Limb (tissue), 2 donors: ENCODE measurements around the gene CORO2A.
"Not testable (repeated sequence)": the region's sequence is repeated elsewhere in the genome, so short reads cannot be mapped to it uniquely, and the experiment has no call there.

ENCODE experiments used
- DNase-seq, 2 donors: peaks; one replicate each; pipeline ENCODE4 v3.0.0-alpha.2; 2016; ENCODE audit errors: extremely low spot score in 2 of 2

CORO2A gene

DNA sequence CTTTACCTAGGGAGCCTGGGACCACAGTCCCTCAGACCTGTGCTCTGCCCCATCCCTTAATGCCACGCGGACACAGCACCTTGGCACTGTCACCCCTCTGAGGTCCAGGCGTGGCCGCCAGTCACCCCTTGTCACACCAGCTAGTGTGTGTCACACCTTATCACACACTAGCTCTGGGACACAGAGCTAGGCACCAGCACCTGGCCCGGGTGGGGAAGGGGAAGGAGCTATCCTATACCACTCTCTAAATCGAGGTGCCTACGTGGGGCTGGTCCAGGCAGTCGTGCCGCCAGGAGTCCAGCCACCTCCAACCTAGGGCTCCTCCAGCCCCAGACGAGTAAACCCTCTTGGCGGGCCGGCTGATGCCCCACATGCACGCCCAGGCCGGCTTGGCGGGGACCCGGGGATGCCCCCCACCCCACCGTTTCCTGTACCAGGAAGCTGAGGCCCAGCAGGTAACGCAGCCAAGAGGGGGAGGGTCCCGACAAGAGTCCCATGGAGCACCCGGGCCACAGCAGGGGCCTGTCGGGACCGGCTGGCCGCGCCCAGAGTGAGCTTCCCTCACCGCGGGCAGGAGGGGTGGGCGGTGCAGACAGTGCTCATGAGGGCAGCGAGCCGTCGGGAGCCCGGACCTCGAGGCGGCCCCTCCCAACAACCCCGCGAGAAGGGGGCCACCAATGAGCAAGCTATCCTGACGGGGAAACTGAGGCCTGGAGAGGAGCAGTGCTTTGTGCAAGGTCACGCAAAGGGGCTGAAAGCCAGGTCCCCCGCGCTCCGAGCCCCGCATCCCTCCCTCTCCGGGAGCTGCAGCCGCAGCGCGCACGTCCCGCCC is 550 bp downstream of the CORO2A start:
- DNase-seq: peak in 1 of 2 donors; percentile 53

DNA sequence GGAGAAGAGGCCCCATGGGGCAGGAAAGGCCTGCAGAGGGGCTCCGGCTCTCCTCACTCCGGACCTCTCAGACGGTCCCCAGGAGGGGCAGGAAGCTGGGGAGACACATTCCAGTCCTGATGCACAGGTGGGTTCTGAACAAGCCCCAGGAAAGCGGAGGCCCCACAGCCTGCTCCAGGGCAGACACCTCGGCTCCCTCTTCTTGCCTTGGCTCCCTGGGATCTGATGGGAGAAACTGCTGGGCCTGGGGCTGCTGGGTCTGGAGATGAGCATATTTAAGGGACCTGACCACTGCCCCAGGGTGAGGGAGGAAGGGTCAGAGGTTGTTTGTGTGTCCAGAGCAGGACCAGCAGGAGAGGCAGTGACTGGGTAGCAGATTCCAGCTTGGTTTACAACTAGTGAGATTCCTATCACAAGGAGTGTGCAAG is 1.2 kb downstream of the CORO2A start:
- DNase-seq: no peak

DNA sequence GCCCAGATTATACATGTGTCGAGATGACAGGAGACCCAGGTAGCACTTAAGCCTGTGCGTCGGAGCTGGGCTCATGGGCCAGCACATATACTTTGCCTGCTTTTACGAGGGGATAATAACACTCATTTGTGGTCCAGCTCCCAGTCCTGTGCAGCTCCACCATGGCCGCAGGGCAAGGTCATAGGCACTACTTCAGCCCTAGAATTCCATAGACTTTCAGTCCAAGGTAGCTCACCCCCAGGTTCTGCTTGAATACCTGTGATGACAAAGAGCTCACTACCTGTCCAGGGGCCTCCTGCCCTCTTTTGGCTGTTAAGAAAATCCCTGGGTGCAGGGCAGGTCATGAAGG is 1.7 kb downstream of the CORO2A start:
- DNase-seq: no peak

DNA sequence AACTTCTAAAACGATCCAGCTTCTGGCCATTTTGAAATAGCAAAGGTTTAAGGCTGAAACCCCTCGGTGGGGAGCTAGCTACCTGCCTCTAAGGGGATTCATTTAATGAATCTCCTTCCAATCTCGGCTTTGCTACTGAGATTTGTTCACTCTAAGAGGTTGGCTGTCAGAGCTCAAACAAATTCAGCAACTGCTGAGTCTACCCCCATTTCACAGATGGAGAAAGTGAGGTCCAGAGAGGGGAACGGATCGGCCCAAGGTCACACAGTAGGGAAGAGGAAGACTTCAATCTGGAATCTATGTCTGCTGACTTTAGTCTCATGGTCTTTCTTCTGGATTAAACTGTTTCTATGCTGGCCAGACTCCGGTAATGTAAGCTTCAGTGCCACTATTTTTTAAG is 3.0 kb downstream of the CORO2A start:
- DNase-seq: no peak

DNA sequence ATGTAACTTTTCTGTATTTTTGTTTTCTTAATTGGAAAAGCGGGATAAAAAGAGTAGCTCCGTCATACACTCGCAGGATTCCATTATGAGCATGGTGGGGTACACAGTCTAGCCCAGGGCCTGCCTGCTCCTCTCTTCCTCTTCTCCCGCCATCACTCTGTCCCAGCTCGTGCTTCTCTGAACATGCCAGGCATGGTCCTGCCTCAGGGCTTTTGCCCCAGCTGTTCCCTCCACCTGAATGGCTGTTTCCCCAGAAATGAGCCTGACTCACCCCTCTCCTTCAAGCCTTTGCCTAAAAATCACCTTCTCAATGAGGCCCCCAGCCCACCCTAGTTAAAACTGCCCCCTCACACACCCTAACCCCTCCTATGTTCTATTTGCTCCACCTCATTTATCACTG is 4.5 kb downstream of the CORO2A start:
- no peak for DNase-seq

DNA sequence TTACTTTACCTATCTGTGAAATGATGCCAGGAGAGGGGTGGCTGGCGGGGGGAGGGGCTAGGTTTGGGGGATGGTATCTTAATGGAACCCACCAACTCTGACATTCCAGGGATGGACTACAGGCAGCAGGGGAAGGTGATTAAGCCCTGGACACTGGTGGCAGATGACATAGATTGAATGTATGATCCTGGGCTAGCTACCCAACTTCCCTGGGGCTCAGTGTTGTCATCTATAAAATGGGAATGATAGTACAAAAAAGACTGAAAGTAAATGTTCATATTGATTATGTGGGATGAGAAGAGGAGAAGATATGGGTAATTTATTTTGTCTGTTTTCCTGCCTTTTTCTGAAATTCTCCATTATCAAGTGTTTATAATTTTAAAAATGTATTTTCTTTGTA is 6.2 kb downstream of the CORO2A start:
- DNase-seq: no peak

DNA sequence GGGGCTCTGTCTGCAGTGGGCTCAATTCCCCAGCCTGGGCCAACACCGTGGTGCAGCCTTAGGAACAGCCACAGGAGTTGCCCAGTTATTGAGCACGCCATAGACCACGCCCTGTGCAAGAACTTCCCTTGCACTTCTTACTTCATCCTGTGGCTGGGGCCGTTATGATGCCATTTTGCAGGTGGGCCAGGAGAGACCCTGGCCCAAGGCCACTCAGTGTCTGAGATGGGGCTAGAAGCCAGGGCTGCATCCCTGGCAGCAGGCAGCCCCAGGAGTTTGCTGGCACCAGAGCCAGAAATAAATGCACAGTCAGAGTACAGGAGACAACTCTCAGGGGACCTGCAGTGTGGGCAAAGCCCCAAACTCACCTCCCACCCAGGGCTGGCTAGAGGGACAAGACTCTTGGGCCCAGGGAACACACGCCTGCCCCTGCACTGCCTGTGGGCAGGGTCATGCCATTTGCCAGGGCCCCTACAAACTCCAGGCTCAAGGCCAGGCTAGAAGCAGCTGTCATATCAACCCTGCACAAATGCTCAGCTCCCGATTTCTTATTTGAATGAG is 6.7 kb downstream of the CORO2A start:
- no peak for DNase-seq

DNA sequence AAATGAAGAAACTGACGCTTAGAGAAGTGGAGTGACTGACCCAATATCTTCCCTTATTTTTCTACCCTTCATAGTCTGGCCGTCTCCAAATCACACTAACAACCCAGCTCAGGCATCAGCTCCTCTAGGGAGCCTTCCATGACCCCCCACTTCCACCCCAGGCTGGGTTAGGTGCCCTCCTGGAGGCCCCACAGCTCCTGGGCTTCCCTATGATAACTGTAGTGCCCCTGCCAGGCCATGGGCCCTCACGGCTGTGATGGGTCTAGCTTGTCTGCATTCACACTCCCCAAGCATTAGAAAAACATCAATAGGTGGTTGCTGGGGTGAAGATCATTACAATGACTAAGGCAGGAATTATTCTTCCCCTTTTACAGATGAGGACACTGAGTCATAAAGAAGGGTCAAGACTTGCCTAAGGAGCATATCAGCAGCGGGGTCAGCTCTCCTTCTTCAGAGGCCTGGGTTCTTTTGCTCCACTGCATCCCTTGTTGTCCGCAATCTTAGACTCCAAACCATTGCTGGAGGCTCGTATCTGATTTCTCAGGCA is 7.3 kb downstream of the CORO2A start:
- no peak for DNase-seq

DNA sequence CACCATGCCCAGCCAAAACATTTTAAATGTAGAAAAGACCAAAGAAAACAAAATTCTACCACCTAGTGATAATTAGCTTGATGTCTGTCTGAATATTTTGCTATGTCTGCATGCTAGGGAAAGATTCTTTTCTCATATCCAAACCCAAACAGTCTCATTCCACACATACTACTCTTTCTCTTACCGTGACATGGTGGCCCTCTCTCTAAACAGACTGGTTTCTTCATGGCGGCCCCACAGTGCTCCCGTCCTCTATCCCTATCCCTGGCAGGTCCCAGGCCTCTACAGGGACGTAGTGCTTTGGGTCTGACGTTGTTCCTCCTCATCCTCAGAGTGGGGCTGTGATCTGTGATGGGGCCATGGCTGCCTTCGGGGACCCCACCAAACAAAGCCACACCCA is 8.1 kb downstream of the CORO2A start:
- DNase-seq: no peak

DNA sequence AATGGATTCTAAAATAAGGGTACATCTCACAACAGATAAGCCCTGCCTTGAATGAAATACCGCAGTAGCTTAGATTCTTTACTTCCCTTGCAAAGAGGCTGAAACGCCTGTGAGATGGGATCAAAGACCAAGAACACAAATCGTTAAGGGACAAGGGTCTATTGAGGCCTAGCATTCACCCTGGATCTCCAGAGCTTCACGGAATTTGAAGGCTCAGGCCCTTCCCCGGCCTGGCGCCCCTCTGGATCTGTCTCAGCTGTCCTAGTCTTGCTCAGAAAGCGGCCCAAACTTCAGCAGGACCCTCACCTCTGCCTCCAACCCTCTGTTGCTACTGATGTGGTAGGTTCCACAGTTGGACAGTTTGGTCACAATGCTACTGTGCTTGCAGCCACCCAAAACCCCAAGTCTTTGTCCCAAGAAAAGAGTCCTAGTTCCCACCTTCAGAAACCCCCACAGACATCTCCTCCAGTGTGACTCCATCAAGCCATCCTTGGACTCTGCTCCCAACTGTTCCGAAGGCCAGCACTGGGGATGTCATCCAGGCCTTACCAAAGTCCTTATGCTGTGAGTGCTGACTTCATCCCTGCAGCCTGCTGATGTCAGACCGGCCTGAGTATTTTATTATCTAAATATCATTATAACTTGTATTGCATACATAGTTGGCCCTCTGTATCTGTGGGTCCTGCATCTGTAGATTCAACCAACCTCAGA is 9.4 kb downstream of the CORO2A start:
- DNase-seq: no peak

DNA sequence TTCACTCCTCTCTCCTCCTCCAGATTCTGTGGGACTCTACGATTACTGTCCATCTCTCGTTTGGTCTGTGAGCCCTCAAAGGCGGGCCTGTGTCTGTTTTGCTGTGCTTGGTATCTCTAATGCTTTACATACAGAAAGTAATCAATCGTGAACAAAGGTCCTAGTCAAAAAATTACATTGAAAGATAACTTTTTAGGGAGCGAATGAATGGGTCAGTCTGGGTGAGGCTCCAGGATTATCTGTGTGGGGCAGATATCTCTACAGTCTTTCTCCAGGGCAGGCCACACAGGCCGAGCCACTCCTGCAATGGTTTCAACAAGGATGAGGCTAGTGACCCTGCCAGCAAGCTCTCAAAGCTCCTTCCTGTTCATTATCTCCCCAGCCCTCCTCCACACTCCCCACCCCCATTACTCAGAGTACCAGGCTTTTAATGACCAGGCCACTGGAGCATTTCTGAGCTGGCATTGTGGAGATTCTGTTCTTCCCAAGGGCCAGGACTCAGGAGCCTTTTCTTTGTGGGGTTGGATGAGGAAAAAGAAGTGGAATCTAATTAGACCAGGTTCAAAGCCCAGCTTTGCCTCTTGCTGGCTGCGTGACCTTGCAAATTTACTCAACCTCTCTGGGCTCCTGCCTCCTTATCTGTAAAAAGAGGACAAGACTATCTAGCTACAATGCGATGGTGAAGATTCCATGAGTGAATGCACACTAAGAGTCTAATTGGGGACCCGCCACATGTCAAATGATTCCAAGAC is 10.2 kb downstream of the CORO2A start:
- DNase-seq: no peak

DNA sequence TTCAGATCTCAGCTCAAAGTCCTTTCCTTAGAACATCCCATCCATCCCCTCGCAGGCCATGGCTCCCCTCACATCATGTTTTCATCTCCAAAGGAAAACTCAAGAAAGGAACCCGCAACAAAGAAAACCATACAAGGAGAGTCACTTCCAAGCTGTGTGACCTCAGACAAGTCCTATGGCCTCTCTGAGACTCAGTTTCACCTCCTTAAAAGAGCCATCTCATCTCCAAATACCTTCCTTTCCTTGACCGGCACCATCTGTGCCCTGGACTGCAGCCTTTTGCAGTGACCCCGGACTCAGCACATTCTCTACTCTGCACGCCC is 10.7 kb downstream of the CORO2A start:
- no peak for DNase-seq

DNA sequence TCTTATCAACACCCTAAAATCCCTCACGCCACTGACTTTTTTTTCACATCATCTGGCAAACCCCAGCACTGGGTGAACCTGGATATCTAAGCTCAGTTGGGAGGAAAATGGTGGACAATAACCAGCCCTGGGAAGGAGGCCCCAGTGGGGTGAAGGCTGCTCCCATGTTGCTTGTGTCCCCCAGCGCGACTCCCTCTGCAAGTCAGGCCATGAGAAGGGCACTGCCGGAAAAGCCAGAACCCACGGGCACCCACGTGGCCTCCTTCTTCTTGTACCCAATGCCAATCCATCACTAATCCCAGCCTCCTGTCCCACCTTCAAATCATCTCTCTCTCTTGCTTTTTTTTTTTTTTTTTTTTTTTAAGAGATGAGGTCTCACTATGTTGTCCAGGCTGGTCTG is 11.4 kb downstream of the CORO2A start:
- DNase-seq: no peak

DNA sequence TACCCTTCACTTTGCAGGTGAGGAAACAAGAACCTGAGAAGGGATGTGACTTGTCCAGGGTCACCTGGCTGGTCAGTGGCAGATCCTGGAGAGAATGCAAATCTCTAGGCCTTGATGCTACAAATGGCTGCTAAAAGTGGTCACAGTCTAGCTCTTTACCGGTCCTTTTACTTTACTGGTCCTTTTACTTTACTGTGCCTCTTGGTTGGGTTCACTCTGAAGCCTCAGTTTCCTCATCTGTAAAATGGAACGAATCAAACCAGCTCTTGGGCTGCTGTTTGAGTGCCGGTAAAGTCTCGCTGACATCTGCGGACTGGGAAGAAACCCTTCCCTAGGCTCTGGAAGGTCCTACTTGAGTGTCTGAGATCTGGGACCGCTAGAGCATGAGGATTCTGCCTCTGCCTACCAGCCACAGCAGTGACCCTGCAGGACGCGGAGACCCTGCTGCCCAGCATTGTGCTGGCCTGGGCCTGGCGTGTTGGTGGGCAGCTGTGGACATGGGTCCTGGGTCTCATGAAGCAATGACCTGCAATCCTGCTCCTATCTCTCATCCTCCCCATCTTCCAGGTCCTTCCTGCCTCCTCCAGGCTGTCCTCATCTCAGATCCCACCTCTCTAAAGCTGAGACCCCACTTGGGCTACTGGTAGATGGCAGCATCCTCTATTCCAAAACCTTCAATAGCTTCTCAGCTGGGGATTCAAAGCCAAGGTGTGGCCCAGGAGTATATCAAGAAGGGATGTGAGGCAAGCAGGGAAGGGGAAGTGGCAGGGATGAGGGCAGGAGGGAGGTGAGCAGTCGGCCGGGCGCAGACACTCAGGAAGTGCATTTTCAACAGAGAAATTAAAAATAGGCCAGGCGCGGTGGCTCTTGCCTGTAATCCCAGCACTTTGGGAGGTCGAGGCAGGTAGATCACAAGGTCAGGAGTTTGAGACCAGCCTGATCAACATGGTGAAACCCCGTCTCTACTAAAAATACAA is 13.3 kb downstream of the CORO2A start:
- no peak for DNase-seq

DNA sequence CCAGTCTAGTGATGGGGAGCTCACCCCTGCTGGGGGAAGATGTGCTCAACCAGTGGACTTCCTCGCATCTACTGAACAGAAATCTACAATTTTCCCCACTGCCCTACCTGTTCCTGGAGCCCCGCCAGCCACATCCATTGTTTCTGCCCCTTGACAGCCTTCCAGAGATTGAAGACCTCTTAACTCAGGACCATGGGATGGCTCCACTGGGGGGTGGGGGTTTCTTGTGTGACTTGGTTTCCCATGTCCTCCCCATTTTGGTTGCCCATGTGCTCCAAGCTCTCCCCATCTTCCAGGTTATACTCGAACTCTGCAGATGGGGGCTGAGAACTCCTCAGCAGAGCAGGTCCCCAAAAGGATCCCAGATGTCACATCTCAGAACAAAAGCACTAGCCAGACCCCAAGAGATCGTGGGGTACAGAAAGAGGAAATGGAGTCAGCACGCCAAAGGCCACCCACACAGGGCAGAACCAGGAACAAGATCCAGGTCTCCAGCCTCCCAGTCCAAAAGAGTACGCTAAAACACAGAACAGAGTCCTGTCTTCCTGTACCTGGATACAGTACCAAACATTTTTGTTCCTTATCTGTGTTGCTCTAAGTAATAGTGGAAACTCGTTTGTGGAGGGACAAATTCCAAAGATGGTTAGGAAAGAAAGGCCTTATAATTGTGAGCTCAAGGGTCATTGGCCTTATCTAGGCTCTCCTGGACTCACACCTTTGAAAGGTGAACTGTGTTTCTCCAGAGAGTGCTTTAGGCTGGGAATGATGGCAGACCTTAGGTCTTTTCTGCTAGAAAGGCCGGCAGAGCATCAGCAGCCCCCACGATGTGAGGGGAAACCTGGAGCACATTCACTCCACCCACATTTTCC is 15.8 kb downstream of the CORO2A start:
- no peak for DNase-seq

DNA sequence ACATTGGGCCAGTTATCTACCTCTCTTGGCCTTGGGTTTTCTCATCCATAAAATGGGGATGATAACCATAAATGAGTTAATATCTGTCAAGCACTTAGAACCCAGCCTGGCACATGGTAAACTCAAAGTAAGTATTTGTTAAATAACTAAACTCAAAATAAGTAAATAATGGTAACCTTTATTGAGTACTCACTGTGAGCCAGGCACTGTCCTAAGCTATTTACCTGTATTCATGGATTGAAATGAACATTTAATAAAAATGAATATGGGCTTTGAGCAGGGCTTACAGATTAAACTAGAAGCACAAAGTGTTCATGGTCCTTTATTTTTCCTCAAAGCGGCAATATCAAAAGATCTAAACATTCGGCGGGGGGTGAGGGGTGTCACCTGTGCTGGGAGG is 16.7 kb downstream of the CORO2A start:
- DNase-seq: no peak

DNA sequence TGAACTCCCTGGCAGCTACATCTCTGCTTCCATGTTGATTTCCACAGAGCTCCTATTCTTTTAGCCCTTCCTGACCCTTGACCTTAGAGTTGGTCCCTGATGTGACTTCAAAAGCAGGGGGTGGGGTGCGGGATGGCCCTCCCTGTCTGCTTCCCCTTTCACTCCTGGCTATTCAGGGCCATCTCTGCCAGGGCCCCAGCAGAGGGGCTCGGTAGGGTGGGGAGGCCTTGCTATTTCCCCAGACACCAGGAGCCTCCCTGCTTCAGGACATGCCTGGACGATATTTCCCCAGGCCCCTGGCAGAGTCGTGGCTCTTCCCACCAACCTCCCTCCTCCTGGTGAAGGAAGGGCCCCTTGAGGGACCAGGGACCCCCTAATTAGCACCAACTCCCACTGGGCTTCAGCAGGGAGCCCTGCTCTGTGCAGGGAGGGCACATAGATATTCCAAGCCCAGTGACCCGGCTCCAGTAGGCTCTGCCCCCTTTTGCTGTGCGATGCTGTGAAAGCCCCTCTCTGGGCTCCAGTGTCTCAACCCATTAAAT is 17.3 kb downstream of the CORO2A start:
- DNase-seq: no peak

DNA sequence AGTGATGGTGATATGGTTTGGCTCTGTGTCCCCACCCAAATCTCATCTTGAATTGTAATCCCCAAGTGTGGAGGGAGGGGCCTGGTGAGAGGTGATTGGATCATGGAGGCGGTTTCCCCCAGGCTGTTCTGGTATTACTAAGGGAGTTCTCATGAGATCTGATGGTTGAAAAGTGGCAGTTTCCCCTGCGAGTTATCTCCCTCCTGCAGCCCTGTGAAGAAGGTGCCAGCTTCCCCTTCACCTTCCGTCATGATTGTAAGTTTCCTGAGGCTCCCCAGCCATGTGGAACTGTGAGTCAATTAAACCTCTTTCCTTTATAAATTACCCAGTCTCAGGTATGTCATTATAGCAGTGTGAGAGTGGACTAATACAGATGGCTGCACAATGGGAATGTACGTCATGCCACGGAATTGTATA is 17.9 kb downstream of the CORO2A start:
- DNase-seq: not testable (repeated sequence)

DNA sequence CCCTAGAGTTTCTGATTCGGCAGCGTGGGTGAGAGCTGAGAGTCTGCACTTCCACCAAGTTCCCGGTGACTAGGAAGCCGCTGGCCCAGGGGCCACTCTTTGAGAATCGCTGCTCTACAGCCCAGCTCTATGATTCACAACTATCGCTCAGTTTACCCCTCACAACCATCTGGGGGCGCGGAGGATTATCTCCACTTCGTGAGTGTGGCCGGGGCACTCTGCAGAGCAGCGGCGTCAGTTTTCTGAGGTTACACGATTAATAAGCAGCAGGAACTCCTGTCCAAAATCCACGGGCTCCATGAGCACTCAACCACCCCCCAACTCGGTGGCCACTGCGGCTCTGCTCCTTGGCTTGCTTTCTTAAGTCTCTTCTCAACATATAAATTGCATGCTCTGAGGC is 19.3 kb downstream of the CORO2A start:
- DNase-seq: no peak
